ENCODE results near the gene GPRC5D.

The GPRC5D gene

GRCh38 chr12:12990700-12991468 is 38.9 kb upstream of the GPRC5D start:
- Histone ChIP-seq H3K27ac (replicated peaks) (no peak overlapping the region), H3K27me3 (ENCODE audit: insufficient read depth, poor library complexity, severe bottlenecking) (no peaks in the 10 kb centered on the region), H3K4me3 (replicated peaks; ENCODE audit: insufficient read depth, low read length) (no peak overlapping the region)
- TF ChIP-seq CTCF (IDR thresholded peaks at IDR 0.05; ENCODE audit: insufficient read depth, low read length) (no peak), POLR2AphosphoS5 (IDR thresholded peaks at IDR 0.05; ENCODE audit: low read depth) (no peak), REST (IDR thresholded peaks at IDR 0.05; ENCODE audit: insufficient replicate concordance, low read depth) (no peak), SPI1 (IDR thresholded peaks at IDR 0.05; ENCODE audit: borderline replicate concordance, low read depth) (no peak), GABPA (IDR thresholded peaks at IDR 0.05; ENCODE audit: low read depth) (no peak)
- DNase-seq (ENCODE audit: low read depth in 1 of 2, low spot score in 1 of 2) = no peak

- H3K4me3 ChIP-seq (replicated peaks; ENCODE audit: insufficient read depth, low read length) = no peak overlapping the region
Measured at GRCh38 chr12:12987421-12987820, 35.5 kb upstream of the GPRC5D start.

GRCh38 chr12:12986775-12987331 is 34.9 kb upstream of the GPRC5D start:
- DNase-seq (ENCODE audit: low read depth in 1 of 2, low spot score in 1 of 2) = no peak
- Histone ChIP-seq H3K4me3 (replicated peaks; ENCODE audit: insufficient read depth, low read length) (no peak overlapping the region), H3K27ac (replicated peaks) (no peak overlapping the region), H3K27me3 (ENCODE audit: insufficient read depth, poor library complexity, severe bottlenecking) (no peaks in the 10 kb centered on the region)
- TF ChIP-seq GABPA (IDR thresholded peaks at IDR 0.05; ENCODE audit: low read depth) (no peak), POLR2AphosphoS5 (IDR thresholded peaks at IDR 0.05; ENCODE audit: low read depth) (no peak), SPI1 (IDR thresholded peaks at IDR 0.05; ENCODE audit: borderline replicate concordance, low read depth) (no peak), REST (IDR thresholded peaks at IDR 0.05; ENCODE audit: insufficient replicate concordance, low read depth) (no peak), CTCF (IDR thresholded peaks at IDR 0.05; ENCODE audit: insufficient read depth, low read length) (no peak)

More at GRCh38 chr12:12987421-12987820, 35.5 kb upstream of the GPRC5D start:
- DNase-seq (ENCODE audit: low read depth in 1 of 2, low spot score in 1 of 2) = no peak
- Histone ChIP-seq H3K27ac (replicated peaks) (no peak overlapping the region), H3K27me3 (ENCODE audit: insufficient read depth, poor library complexity, severe bottlenecking) (no peaks in the 10 kb centered on the region)
- TF ChIP-seq POLR2AphosphoS5 (IDR thresholded peaks at IDR 0.05; ENCODE audit: low read depth) (no peak), SPI1 (IDR thresholded peaks at IDR 0.05; ENCODE audit: borderline replicate concordance, low read depth) (no peak), CTCF (IDR thresholded peaks at IDR 0.05; ENCODE audit: insufficient read depth, low read length) (no peak)
